ENCODE data around the gene RBSN. TPM values are rescaled to one million over a fixed set of nuclear protein-coding genes. Genes with fewer than 3 reads are reported as not detected.

The RBSN gene
- total RNA-seq, 1 experiment from 2014 or later: 20.7 TPM

GRCh38 chr3:15074500-15074899, 24.4 kb downstream of the RBSN start:
- intact Hi-C loops (cut with micrococcal nuclease; ENCODE audit: unreplicated experiment): no loop called here
- Histone ChIP-seq H3K27ac (no peak overlapping the region), H3K79me2 (ENCODE audit: low read depth) (no peaks in the 10 kb centered on the region), H2AFZ (no peak overlapping the region), H3K4me3 (no peak overlapping the region), H3K9me3 (ENCODE audit: insufficient read depth, low read depth) (no peaks in the 10 kb centered on the region), H3K36me3 (ENCODE audit: low read depth) (peaks cover 16% of the 10 kb centered on the region), H3K9me2 (ENCODE audit: insufficient read depth) (no peaks in the 10 kb centered on the region), H3F3A (ENCODE audit: insufficient read depth, low read depth) (no peaks in the 10 kb centered on the region), H3K27me3 (ENCODE audit: insufficient read depth, low read depth) (no peaks in the 10 kb centered on the region), H4K20me1 (ENCODE audit: insufficient read depth) (0 out of 2 replicates have a peak, but pooled peaks cover 4% of the 10 kb centered on the region), H3K4me2 (no peak overlapping the region), H3K4me1 (replicated peaks; ENCODE audit: insufficient read depth) (no peaks in the 10 kb centered on the region)
- TF ChIP-seq, protein P1, sequence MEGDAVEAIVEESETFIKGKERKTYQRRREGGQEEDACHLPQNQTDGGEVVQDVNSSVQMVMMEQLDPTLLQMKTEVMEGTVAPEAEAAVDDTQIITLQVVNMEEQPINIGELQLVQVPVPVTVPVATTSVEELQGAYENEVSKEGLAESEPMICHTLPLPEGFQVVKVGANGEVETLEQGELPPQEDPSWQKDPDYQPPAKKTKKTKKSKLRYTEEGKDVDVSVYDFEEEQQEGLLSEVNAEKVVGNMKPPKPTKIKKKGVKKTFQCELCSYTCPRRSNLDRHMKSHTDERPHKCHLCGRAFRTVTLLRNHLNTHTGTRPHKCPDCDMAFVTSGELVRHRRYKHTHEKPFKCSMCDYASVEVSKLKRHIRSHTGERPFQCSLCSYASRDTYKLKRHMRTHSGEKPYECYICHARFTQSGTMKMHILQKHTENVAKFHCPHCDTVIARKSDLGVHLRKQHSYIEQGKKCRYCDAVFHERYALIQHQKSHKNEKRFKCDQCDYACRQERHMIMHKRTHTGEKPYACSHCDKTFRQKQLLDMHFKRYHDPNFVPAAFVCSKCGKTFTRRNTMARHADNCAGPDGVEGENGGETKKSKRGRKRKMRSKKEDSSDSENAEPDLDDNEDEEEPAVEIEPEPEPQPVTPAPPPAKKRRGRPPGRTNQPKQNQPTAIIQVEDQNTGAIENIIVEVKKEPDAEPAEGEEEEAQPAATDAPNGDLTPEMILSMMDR (conservative IDR thresholded peaks at IDR 0.05): no peak
- no peak for TF ChIP-seq EZH2 (IDR thresholded peaks at IDR 0.05; ENCODE audit: low read depth)
- no TSS peak for BruUV-seq (replicated peaks)
- POLR2A ChIA-PET (ENCODE audit: unreplicated experiment): no interaction called here
- CTCF ChIA-PET: no interaction called here
- DNase-seq: no peak

DNA sequence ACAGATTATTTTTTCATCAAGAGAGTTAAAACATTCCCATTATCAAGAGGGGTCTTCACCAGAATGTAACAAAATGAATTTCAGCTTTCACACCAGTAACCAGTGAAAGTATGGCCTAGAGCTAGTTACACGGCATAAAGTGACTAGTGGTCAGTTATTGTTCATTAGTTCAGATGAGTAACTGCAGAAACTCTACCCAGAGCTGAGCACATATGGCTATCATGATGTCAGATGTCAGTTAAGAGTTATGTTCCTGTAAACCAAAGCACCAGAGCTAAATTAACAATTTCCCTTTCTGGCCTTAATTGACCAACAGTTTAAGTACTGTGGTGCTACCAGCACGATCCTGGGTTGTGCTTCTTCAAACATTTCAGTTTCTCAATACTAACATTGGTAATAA, 27.2 kb downstream of the RBSN start:
- Histone ChIP-seq H3K79me2 (ENCODE audit: low read depth) (no peaks in the 10 kb centered on the region), H3K4me1 (replicated peaks; ENCODE audit: insufficient read depth) (no peaks in the 10 kb centered on the region), H3K36me3 (ENCODE audit: low read depth) (peaks cover 10% of the 10 kb centered on the region), H3K9me3 (ENCODE audit: insufficient read depth, low read depth) (no peaks in the 10 kb centered on the region), H3K27ac (no peak overlapping the region), H4K20me1 (ENCODE audit: insufficient read depth) (0 out of 2 replicates have a peak, but pooled peaks cover 4% of the 10 kb centered on the region), H3K27me3 (ENCODE audit: insufficient read depth, low read depth) (no peaks in the 10 kb centered on the region), H2AFZ (no peak overlapping the region), H3K4me3 (no peak overlapping the region), H3F3A (ENCODE audit: insufficient read depth, low read depth) (peaks cover 2% of the 10 kb centered on the region; the same call in 1 of the 2 replicates), H3K4me2 (no peak overlapping the region), H3K9me2 (ENCODE audit: insufficient read depth) (no peaks in the 10 kb centered on the region)
- TF ChIP-seq EZH2 (IDR thresholded peaks at IDR 0.05; ENCODE audit: low read depth): no peak
- TF ChIP-seq, protein P1 (conservative IDR thresholded peaks at IDR 0.05): no peak
- no peak for DNase-seq
- POLR2A ChIA-PET (ENCODE audit: unreplicated experiment): interaction anchor here (0.9 kb wide), 1 partner anchor 125 kb away, joined by 3 read pairs; no protein-coding TSS in a partner anchor
- intact Hi-C loops (cut with micrococcal nuclease; ENCODE audit: unreplicated experiment): no loop called here
- CTCF ChIA-PET: no interaction called here
- no TSS peak for BruUV-seq (replicated peaks)

DNA sequence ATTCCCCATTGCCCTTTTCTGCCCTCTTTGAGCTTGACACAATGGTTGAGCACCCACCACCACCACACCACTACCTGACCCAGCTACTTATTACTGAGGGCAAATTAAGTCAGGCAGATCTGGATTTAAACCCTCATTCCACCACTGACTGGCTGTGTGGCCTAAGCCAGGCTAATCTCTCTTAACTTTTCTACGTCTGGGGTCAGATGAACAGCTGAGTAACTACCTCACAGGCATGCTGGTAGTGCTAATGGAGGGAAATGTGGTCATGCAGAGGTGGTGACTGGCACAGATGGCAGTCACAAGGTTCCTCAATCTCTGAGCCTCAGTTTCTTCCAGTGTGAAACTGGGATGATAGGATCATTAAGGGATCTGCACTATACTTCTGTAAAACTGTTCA, 29.5 kb downstream of the RBSN start:
- no peaks in the 10 kb centered on the region for H3K27me3 ChIP-seq (ENCODE audit: insufficient read depth, low read depth)
- H3K9me3 ChIP-seq (ENCODE audit: insufficient read depth, low read depth): no peaks in the 10 kb centered on the region
- TF ChIP-seq EZH2 (IDR thresholded peaks at IDR 0.05; ENCODE audit: low read depth): no peak
- 0 out of 2 replicates have a peak, but pooled peaks cover 6% of the 10 kb centered on the region for H3K4me1 ChIP-seq (replicated peaks; ENCODE audit: insufficient read depth)
- ChIA-PET CTCF (no interaction called here), POLR2A (ENCODE audit: unreplicated experiment) (no interaction called here)
- no peak overlapping the region for H3K27ac ChIP-seq
- no TSS peak for BruUV-seq (replicated peaks)
- 0 out of 2 replicates have a peak, but pooled peaks cover 4% of the 10 kb centered on the region for H4K20me1 ChIP-seq (ENCODE audit: insufficient read depth)
- H3K4me2 ChIP-seq: no peak overlapping the region
- DNase-seq: no peak
- intact Hi-C loops (cut with micrococcal nuclease; ENCODE audit: unreplicated experiment): loop anchor here (5.0 kb wide), 1 partner anchor 122 kb away; the partner anchor contains the start of gene NR2C2
- H3F3A ChIP-seq (ENCODE audit: insufficient read depth, low read depth): peaks cover 6% of the 10 kb centered on the region; the same call in 1 of the 2 replicates
- no peaks in the 10 kb centered on the region; the same call in 1 of the 2 replicates for H3K36me3 ChIP-seq (ENCODE audit: low read depth)
- H3K4me3 ChIP-seq: no peak overlapping the region
- no peaks in the 10 kb centered on the region; the same call in 1 of the 2 replicates for H3K9me2 ChIP-seq (ENCODE audit: insufficient read depth)
- no peak overlapping the region for H2AFZ ChIP-seq
- H3K79me2 ChIP-seq (ENCODE audit: low read depth): peaks cover 7% of the 10 kb centered on the region

- no peaks in the 10 kb centered on the region for H3K27me3 ChIP-seq (ENCODE audit: insufficient read depth, low read depth)
- no peaks in the 10 kb centered on the region; the same call in 1 of the 2 replicates for H3K36me3 ChIP-seq (ENCODE audit: low read depth)
- H3K4me1 ChIP-seq (replicated peaks; ENCODE audit: insufficient read depth): peaks cover 18% of the 10 kb centered on the region
- H3K4me3 ChIP-seq: no peak overlapping the region
- BruUV-seq (replicated peaks): no TSS peak
- peaks cover 24% of the 10 kb centered on the region for H3K79me2 ChIP-seq (ENCODE audit: low read depth)
- CTCF ChIA-PET: no interaction called here
- POLR2A ChIA-PET (ENCODE audit: unreplicated experiment): no interaction called here
- no peak for TF ChIP-seq EZH2 (IDR thresholded peaks at IDR 0.05; ENCODE audit: low read depth)
- TF ChIP-seq, protein P1 (conservative IDR thresholded peaks at IDR 0.05): no peak
- H3K9me2 ChIP-seq (ENCODE audit: insufficient read depth): no peaks in the 10 kb centered on the region; the same call in 1 of the 2 replicates
- peaks cover 6% of the 10 kb centered on the region; the same call in 1 of the 2 replicates for H3F3A ChIP-seq (ENCODE audit: insufficient read depth, low read depth)
- peaks cover 6% of the 10 kb centered on the region; the same call in 1 of the 2 replicates for H4K20me1 ChIP-seq (ENCODE audit: insufficient read depth)
- no peaks in the 10 kb centered on the region for H3K9me3 ChIP-seq (ENCODE audit: insufficient read depth, low read depth)
- H3K4me2 ChIP-seq: no peak overlapping the region
- H3K27ac ChIP-seq: no peak overlapping the region
- H2AFZ ChIP-seq: no peak overlapping the region
- no peak for DNase-seq
- intact Hi-C loops (cut with micrococcal nuclease; ENCODE audit: unreplicated experiment): loop anchor here (5.0 kb wide), 1 partner anchor 119 kb away; the partner anchor contains the start of gene NR2C2
These were observed 32.5 kb downstream of the RBSN start for GRCh38 chr3:15066467-15066866.

Measured in PC-9 (cell line).